ENCODE measurements around the gene ATG12.
"Not testable (repeated sequence)": the region's sequence is repeated elsewhere in the genome, so short reads cannot be mapped to it uniquely, and the experiment has no call there.

Gene ATG12

DNA sequence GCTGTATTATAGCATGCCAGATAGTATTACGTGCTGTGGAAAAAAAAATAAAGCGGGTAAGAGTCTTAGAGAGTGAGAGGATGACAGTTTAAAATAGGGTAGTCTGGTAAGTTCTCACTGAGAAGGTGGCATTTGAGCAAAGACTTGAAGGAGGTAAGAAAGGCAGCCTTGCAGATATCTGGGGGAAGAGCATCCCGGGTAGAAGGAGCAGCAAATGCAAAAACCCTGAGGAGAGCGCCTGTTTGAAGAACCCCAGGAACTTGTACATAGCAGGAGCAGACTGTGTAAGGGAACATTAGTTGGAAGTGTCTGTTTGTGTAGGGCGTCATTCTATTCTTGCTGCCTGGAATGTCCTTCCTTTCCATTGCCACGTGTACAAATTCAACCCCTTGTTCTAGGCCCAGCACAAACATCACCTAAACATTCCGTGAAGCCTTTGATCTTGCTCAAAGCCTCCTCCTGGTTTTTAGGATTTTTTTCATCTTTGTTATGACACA is 3.0 kb upstream of the ATG12 start:
- no peak for DNase-seq
- in situ Hi-C loops (cut with HindIII; ENCODE audit: low pct_ligation_motif_present, low pct_unique_long_range_greater_than_20kb, low sequenced_read_pairs), result no loop called here

DNA sequence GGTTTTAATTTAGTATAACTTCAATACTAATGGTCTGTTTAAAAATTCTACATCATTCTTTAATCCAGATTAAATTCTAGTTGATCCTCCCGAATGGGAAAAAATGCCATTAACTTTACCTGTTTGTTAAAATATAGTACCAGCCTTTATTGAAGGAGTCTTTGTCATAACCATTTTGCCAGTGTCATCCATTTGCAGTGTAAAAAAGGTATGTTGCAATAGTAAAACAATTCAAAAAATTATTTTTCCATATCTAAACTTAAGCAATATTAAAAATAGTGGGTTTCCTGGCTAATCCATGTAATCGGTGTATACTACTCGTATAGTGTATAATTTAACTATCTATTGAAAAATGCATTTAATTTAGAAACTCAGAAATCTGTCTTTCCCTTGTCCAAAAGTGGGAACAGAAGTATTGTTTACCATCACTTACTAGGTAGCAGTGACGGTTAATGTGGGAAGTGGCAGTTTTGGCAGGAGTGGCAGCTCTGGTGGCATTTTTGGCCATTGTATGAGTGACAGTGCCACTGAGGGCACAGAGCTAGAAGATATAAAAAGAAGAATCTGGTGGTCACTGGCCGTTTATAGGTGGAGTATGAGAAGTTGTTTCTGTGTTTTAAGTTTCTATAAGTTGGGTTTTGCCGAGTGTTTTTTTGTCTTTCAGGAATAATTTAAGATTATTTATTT is 2.2 kb upstream of the ATG12 start:
- no peak for DNase-seq
- in situ Hi-C loops (cut with HindIII; ENCODE audit: low pct_ligation_motif_present, low pct_unique_long_range_greater_than_20kb, low sequenced_read_pairs), result no loop called here

DNA sequence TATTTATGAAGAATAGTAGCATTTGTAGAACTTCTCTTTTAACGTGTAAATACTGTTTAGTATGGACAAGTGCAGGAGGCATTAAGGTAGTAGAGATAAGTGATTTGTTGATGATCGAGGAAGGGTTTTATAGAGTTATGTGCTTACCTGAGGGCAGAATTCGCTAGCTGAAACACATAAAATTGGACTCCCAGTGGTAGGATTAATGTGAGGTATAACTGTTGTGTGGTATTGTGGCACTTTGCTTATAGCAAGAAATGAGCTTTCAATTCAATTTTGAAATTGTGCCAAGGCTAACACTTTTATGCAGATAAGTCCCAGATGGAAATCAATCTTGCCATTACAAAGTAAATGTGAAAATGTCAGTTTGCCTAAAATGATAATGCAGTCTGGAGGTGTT is 1.6 kb upstream of the ATG12 start:
- no peak for DNase-seq
- in situ Hi-C loops (cut with HindIII; ENCODE audit: low pct_ligation_motif_present, low pct_unique_long_range_greater_than_20kb, low sequenced_read_pairs), result no loop called here

DNA sequence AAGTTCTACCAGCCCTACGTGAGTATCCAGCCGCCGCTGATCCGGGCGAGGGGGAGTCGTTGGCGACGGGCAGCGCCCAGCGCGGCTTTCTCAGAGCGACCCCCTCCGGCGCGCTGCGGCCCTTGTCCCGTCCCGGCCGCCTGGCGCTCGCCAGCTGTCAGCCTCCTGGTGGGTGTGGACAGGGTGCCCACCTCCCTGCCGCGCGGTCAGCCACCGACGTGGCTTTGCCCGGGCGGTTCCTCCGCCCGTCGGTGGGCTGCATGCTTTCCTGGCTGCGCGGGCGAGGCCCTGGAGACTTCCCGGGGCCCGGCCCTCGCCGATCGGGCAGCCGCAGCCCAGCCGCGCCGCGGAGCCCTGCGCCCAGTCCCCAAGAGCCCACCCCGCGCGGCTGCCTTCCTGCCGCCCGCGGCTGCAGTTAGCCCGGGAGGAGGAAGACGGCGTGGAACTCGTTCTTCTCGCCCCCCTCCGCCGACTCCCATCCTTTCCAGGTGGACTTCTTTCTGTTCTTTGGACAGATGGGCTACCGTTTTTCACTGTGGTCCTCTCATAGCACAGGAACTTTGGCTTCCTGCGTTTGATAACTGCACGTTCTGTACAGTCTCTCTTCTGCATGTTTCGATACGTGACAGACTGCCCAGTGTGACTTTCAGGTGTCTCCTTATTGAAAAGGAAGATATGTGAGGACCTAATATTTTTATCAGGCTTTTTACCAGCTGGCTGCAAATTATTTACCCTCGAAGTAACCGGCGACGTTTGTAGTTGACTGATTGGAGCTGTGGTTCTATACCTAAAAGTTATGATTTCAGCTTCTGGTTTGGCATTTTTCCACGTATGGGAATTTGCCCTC is 947 bp upstream of the ATG12 start:
- in situ Hi-C loops (cut with HindIII; ENCODE audit: low pct_ligation_motif_present, low pct_unique_long_range_greater_than_20kb, low sequenced_read_pairs), result no loop called here
- DNase-seq, result peak; percentile 69

DNA sequence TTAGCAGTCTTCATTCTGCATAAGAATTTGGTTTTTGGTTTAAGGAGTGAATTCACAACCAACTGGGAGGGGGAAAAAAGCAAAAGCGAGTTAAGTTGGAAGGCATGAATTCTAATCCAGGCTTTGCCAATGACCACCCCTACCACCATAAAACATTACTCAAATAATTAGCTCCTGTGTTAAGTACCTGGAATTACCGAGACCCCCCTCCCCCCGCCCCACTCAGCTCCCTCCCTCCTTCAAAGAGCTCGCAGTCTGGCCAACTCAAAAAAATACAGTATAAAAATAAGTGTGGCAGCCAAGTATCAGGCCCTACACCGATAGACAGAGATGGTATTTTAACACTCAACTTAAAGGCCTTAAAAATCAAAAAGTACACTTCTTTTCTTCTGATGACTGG is 492 bp downstream of the ATG12 start:
- DNase-seq, result no peak
- in situ Hi-C loops (cut with HindIII; ENCODE audit: low pct_ligation_motif_present, low pct_unique_long_range_greater_than_20kb, low sequenced_read_pairs), result no loop called here

- in situ Hi-C loops (cut with HindIII; ENCODE audit: low pct_ligation_motif_present, low pct_unique_long_range_greater_than_20kb, low sequenced_read_pairs), result no loop called here
Observed at GRCh38 chr5:115838885-115839518, 2.4 kb downstream of the ATG12 start.

DNA sequence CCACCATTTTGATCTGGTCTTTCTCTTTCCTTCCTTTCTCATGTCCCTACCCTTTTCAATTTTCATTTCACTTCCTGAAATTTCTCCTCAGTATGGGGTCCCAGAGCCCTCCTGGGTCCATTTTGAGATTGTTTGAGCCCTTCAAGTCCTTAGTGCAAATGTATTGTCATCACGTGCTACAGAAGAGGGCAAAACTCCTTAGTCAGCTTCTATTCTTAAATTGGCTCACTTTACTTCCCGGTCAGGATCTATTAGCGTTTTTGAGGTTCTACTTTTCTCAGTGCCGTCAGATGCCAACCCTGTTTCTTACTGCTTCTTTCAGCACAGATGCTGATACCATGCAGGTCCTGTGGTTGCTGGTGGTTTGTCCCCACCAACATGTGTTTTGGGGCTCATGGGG is 5.9 kb downstream of the ATG12 start:
- in situ Hi-C loops (cut with HindIII; ENCODE audit: low pct_ligation_motif_present, low pct_unique_long_range_greater_than_20kb, low sequenced_read_pairs), result no loop called here
- no peak for DNase-seq

More at GRCh38 chr5:115838885-115839518, 2.4 kb downstream of the ATG12 start:
- peak; percentile 63 for DNase-seq

GRCh38 chr5:115831163-115831768 is 10.1 kb downstream of the ATG12 start:
- peak; percentile 49 for DNase-seq
- in situ Hi-C loops (cut with HindIII; ENCODE audit: low pct_ligation_motif_present, low pct_unique_long_range_greater_than_20kb, low sequenced_read_pairs), result no loop called here

DNA sequence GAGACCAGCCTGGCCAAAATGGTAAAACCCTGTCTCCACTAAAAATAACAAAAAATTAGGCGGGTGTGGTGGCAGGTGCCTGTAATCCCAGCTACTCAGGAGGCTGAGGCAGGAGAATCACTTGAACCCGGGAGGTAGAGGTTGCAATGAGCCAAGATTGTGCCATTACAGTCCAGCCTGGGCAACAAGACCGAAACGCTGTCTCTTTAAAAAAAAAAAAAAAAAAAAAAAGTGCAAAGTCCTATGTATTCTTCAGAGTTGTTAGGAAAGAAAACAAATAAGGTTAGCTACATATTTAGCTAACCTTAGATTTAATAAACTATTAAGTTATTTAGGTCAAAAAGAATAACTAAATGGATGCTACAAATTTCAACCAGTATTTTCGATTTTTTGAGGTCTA is 11.5 kb downstream of the ATG12 start:
- DNase-seq, result no peak
- in situ Hi-C loops (cut with HindIII; ENCODE audit: low pct_ligation_motif_present, low pct_unique_long_range_greater_than_20kb, low sequenced_read_pairs), result no loop called here

DNA sequence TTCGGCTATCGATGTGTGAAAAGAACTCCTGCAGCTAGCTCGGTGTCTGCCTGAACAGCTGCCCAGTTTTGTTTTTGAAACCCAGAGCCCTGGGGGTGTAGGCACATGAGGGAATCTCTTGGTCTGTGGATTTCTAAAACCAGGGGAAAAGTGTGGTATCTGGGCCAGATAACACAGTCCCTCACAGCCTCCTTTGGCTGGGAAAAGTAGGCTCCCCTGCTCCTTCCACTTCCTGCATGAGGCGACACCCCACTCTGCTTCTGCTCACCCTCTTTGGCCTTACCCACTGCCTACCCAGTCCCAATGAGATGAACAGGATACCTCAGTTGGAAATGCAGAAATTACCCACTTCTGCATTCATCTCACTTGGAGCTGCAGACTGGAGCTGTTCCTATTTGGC is 15.4 kb downstream of the ATG12 start:
- in situ Hi-C loops (cut with HindIII; ENCODE audit: low pct_ligation_motif_present, low pct_unique_long_range_greater_than_20kb, low sequenced_read_pairs), result no loop called here

GRCh38 chr5:115824983-115825382 is 16.4 kb downstream of the ATG12 start:
- in situ Hi-C loops (cut with HindIII; ENCODE audit: low pct_ligation_motif_present, low pct_unique_long_range_greater_than_20kb, low sequenced_read_pairs); DNase-seq: not testable (repeated sequence)

More for the DNA sequence above, 15.4 kb downstream of the ATG12 start:
- DNase-seq, result no peak

GRCh38 chr5:115820846-115821245 is 20.5 kb downstream of the ATG12 start:
- in situ Hi-C loops (cut with HindIII; ENCODE audit: low pct_ligation_motif_present, low pct_unique_long_range_greater_than_20kb, low sequenced_read_pairs), result no loop called here
- DNase-seq, result no peak

DNA sequence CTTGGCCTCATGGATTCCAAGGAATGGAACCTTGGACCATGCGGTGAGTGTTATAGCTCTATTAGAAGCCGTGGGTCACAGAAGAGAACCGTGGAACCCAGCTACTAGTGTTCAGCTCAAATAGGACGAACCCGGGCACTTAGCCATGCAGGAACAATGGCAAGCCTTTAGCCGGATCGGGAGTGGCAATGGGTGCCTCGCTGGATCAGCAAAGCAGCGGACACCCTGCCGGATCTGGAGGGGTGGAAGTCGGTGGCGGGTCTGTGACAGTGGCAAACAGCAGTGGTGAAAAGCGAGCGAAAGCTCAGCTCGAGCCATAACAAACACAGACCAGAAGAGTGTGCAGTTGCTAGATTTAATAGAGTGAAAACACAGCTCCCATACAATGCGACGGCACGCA is 22.5 kb downstream of the ATG12 start:
- in situ Hi-C loops (cut with HindIII; ENCODE audit: low pct_ligation_motif_present, low pct_unique_long_range_greater_than_20kb, low sequenced_read_pairs), result no loop called here
- no peak for DNase-seq

DNA sequence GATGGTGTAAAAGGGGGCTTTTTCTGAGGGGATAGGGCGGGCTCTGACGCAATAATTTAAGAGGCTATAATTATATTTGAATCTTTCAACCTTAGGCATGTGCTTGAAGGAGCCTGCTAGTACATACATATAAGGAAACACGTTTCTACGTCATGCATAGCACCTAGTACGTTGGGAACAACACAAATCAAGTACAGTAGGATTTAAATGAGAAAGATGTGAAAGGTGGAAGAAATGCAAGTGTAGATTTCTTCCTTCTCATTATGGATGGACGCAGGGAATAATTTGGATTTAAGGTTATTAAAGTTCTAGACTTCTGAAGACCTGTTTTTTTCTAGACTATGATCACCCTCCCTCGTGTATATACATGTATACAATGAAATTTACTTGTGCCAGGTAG is 24.0 kb downstream of the ATG12 start:
- in situ Hi-C loops (cut with HindIII; ENCODE audit: low pct_ligation_motif_present, low pct_unique_long_range_greater_than_20kb, low sequenced_read_pairs), result no loop called here
- DNase-seq, result no peak

DNA sequence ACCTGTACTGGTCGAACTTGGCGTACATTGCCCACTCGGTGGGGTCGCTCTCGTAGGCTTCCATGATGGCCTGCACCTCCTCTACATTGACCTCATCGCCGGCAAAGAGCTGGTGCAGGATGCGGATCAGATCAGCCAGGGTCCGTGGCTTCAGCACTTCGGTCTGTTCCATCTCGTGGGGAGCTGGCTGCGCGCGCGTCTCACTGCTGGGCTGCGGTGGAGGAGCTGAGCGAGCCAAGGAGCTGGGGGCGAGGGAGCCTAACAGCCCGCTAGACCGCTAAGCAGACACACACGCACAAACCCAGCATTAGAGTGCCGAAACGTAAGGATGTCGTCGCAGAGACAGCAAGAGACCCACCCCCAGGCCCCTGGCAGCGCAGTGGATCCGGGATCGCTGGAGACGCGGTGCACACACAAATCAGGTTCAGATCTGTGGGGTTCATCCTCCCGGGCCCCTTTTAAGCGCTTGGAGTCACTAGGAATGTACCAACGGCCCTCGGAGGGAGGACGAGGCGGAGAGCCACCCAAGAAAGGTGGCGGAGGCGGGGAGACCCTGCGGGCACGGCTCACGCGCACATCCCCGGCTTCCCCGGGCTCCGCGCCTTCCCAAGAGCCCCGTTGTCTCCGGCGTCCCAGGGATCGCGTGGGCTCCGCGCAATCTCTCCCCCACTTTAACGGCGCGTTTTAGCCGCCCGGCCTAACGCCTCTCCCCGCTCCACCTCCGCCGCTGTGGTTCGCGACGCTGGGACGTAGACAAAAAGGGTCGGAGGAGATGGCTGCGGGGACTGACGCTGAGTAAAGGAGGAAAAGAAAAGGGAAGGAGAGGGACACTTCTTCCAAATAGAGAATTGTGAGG is 24.9 kb downstream of the ATG12 start, which contains the start of gene CDO1:
Gene CDO1, minus strand, starts transcription at position 434 of the 856 bp plus-strand sequence. Its CDS starts 262 bp downstream, at position 172.
- in situ Hi-C loops (cut with HindIII; ENCODE audit: low pct_ligation_motif_present, low pct_unique_long_range_greater_than_20kb, low sequenced_read_pairs), result no loop called here
- no peak for DNase-seq

DNA sequence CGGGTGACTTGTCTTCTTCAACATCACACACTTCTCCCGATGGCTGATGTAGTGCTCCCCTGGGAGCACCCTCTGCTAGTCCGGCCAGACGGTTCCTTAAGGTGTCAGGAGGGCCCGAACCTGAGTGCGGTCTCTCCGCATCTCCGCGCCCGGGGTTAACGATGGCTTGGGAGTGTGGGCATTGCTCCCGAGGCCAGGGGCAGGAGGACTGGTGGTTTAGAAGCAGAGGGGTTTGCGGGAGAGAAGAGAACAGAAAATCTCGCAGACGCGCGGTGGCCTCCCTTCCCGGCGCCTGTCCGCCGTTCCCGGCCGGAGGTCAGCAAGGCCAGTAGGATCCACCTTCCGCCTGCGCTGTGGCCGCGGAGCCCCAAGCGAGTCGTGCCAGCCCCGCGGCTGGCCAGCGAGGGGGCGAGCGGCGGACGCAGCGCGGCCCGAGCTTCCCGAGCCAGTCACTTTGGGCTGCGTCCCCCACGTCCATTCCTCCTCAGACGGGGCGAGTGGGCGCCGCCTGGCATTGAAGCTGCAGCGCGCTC is 25.6 kb downstream of the ATG12 start:
- DNase-seq, result no peak
- in situ Hi-C loops (cut with HindIII; ENCODE audit: low pct_ligation_motif_present, low pct_unique_long_range_greater_than_20kb, low sequenced_read_pairs), result no loop called here

GRCh38 chr5:115815006-115815692 is 26.2 kb downstream of the ATG12 start:
- in situ Hi-C loops (cut with HindIII; ENCODE audit: low pct_ligation_motif_present, low pct_unique_long_range_greater_than_20kb, low sequenced_read_pairs), result no loop called here
- no peak for DNase-seq

All from ACHN (cell line).